ENCODE data around the gene DOCK1.

Gene DOCK1

GRCh38 chr10:127034034-127034633, 128.9 kb downstream of the DOCK1 start:
- no peak overlapping the region for H3K4me3 ChIP-seq (ENCODE audit: low read depth, low read length)
- no peak overlapping the region for H2AFZ ChIP-seq (ENCODE audit: low read length, unreplicated experiment)
- H3K27ac ChIP-seq (ENCODE audit: low read depth, low read length): no peak overlapping the region
- H3K36me3 ChIP-seq (ENCODE audit: insufficient read depth, low read length): 0 out of 2 replicates have a peak, but pooled peaks cover 17% of the 10 kb centered on the region
- H3K79me2 ChIP-seq (ENCODE audit: control insufficient read depth, insufficient read depth, low read length, unreplicated experiment): no peaks in the 10 kb centered on the region
- no peaks in the 10 kb centered on the region for H3K27me3 ChIP-seq (ENCODE audit: insufficient read depth, low read length)
- H3K4me1 ChIP-seq (ENCODE audit: control insufficient read depth, insufficient read depth, low read length, unreplicated experiment): no peaks in the 10 kb centered on the region

GRCh38 chr10:127034790-127035189, 129.6 kb downstream of the DOCK1 start:
- no peak overlapping the region for H3K27ac ChIP-seq (ENCODE audit: low read depth, low read length)
- no peaks in the 10 kb centered on the region for H3K4me1 ChIP-seq (ENCODE audit: control insufficient read depth, insufficient read depth, low read length, unreplicated experiment)
- no peaks in the 10 kb centered on the region for H3K79me2 ChIP-seq (ENCODE audit: control insufficient read depth, insufficient read depth, low read length, unreplicated experiment)
- H3K27me3 ChIP-seq (ENCODE audit: insufficient read depth, low read length): no peaks in the 10 kb centered on the region
- 0 out of 2 replicates have a peak, but pooled peaks cover 13% of the 10 kb centered on the region for H3K36me3 ChIP-seq (ENCODE audit: insufficient read depth, low read length)
- no peak overlapping the region for H2AFZ ChIP-seq (ENCODE audit: low read length, unreplicated experiment)
- no peak overlapping the region for H3K4me3 ChIP-seq (ENCODE audit: low read depth, low read length)

GRCh38 chr10:127035827-127036226, 130.6 kb downstream of the DOCK1 start:
- Histone ChIP-seq H3K4me1 (ENCODE audit: control insufficient read depth, insufficient read depth, low read length, unreplicated experiment) (peaks cover 2% of the 10 kb centered on the region), H3K4me3 (ENCODE audit: low read depth, low read length) (no peak overlapping the region), H3K36me3 (ENCODE audit: insufficient read depth, low read length) (0 out of 2 replicates have a peak, but pooled peaks cover 13% of the 10 kb centered on the region), H3K27ac (ENCODE audit: low read depth, low read length) (no peak overlapping the region), H3K79me2 (ENCODE audit: control insufficient read depth, insufficient read depth, low read length, unreplicated experiment) (no peaks in the 10 kb centered on the region), H2AFZ (ENCODE audit: low read length, unreplicated experiment) (no peak overlapping the region), H3K27me3 (ENCODE audit: insufficient read depth, low read length) (no peaks in the 10 kb centered on the region)

GRCh38 chr10:127036987-127037386, 131.8 kb downstream of the DOCK1 start:
- H3K4me3 ChIP-seq (ENCODE audit: low read depth, low read length): no peak overlapping the region
- no peak overlapping the region for H3K27ac ChIP-seq (ENCODE audit: low read depth, low read length)
- 0 out of 2 replicates have a peak, but pooled peaks cover 7% of the 10 kb centered on the region for H3K36me3 ChIP-seq (ENCODE audit: insufficient read depth, low read length)
- H3K4me1 ChIP-seq (ENCODE audit: control insufficient read depth, insufficient read depth, low read length, unreplicated experiment): peaks cover 13% of the 10 kb centered on the region
- H3K79me2 ChIP-seq (ENCODE audit: control insufficient read depth, insufficient read depth, low read length, unreplicated experiment): no peaks in the 10 kb centered on the region
- no peak overlapping the region for H2AFZ ChIP-seq (ENCODE audit: low read length, unreplicated experiment)
- H3K27me3 ChIP-seq (ENCODE audit: insufficient read depth, low read length): no peaks in the 10 kb centered on the region

GRCh38 chr10:127039435-127039834, 134.2 kb downstream of the DOCK1 start:
- Histone ChIP-seq H3K36me3 (ENCODE audit: insufficient read depth, low read length) (peaks cover 21% of the 10 kb centered on the region; the same call in 1 of the 2 replicates), H2AFZ (ENCODE audit: low read length, unreplicated experiment) (no peak overlapping the region)

GRCh38 chr10:127040756-127041155, 135.5 kb downstream of the DOCK1 start:
- no peak overlapping the region for H2AFZ ChIP-seq (ENCODE audit: low read length, unreplicated experiment)
- peaks cover 16% of the 10 kb centered on the region for H3K4me1 ChIP-seq (ENCODE audit: control insufficient read depth, insufficient read depth, low read length, unreplicated experiment)
- H3K36me3 ChIP-seq (ENCODE audit: insufficient read depth, low read length): peaks cover 24% of the 10 kb centered on the region; the same call in 1 of the 2 replicates
- no peaks in the 10 kb centered on the region for H3K79me2 ChIP-seq (ENCODE audit: control insufficient read depth, insufficient read depth, low read length, unreplicated experiment)
- no peak overlapping the region for H3K4me3 ChIP-seq (ENCODE audit: low read depth, low read length)
- H3K27me3 ChIP-seq (ENCODE audit: insufficient read depth, low read length): no peaks in the 10 kb centered on the region
- H3K27ac ChIP-seq (ENCODE audit: low read depth, low read length): peak overlapping the region; percentile 44

More at GRCh38 chr10:127039435-127039834, 134.2 kb downstream of the DOCK1 start:
- no peak overlapping the region for H3K27ac ChIP-seq (ENCODE audit: low read depth, low read length)
- H3K4me1 ChIP-seq (ENCODE audit: control insufficient read depth, insufficient read depth, low read length, unreplicated experiment): peaks cover 16% of the 10 kb centered on the region
- H3K4me3 ChIP-seq (ENCODE audit: low read depth, low read length): no peak overlapping the region
- no peaks in the 10 kb centered on the region for H3K27me3 ChIP-seq (ENCODE audit: insufficient read depth, low read length)
- H3K79me2 ChIP-seq (ENCODE audit: control insufficient read depth, insufficient read depth, low read length, unreplicated experiment): no peaks in the 10 kb centered on the region

GRCh38 chr10:127041552-127041951, 136.3 kb downstream of the DOCK1 start:
- Histone ChIP-seq H3K27me3 (ENCODE audit: insufficient read depth, low read length) (no peaks in the 10 kb centered on the region), H3K36me3 (ENCODE audit: insufficient read depth, low read length) (peaks cover 20% of the 10 kb centered on the region; the same call in 1 of the 2 replicates), H3K4me1 (ENCODE audit: control insufficient read depth, insufficient read depth, low read length, unreplicated experiment) (peaks cover 16% of the 10 kb centered on the region)

GRCh38 chr10:127043301-127043700, 138.1 kb downstream of the DOCK1 start:
- H3K4me3 ChIP-seq (ENCODE audit: low read depth, low read length): no peak overlapping the region
- H3K79me2 ChIP-seq (ENCODE audit: control insufficient read depth, insufficient read depth, low read length, unreplicated experiment): no peaks in the 10 kb centered on the region
- peaks cover 17% of the 10 kb centered on the region; the same call in 1 of the 2 replicates for H3K36me3 ChIP-seq (ENCODE audit: insufficient read depth, low read length)
- no peak overlapping the region for H2AFZ ChIP-seq (ENCODE audit: low read length, unreplicated experiment)
- H3K4me1 ChIP-seq (ENCODE audit: control insufficient read depth, insufficient read depth, low read length, unreplicated experiment): peaks cover 29% of the 10 kb centered on the region
- H3K27ac ChIP-seq (ENCODE audit: low read depth, low read length): no peak overlapping the region
- H3K27me3 ChIP-seq (ENCODE audit: insufficient read depth, low read length): no peaks in the 10 kb centered on the region

More at GRCh38 chr10:127041552-127041951, 136.3 kb downstream of the DOCK1 start:
- Histone ChIP-seq H3K4me3 (ENCODE audit: low read depth, low read length) (no peak overlapping the region), H3K79me2 (ENCODE audit: control insufficient read depth, insufficient read depth, low read length, unreplicated experiment) (no peaks in the 10 kb centered on the region), H3K27ac (ENCODE audit: low read depth, low read length) (peak overlapping the region; percentile 46), H2AFZ (ENCODE audit: low read length, unreplicated experiment) (no peak overlapping the region)

GRCh38 chr10:127044186-127044585, 139.0 kb downstream of the DOCK1 start:
- H3K27me3 ChIP-seq (ENCODE audit: insufficient read depth, low read length): no peaks in the 10 kb centered on the region
- H2AFZ ChIP-seq (ENCODE audit: low read length, unreplicated experiment): no peak overlapping the region
- peaks cover 17% of the 10 kb centered on the region; the same call in 1 of the 2 replicates for H3K36me3 ChIP-seq (ENCODE audit: insufficient read depth, low read length)
- H3K4me3 ChIP-seq (ENCODE audit: low read depth, low read length): no peak overlapping the region
- H3K27ac ChIP-seq (ENCODE audit: low read depth, low read length): no peak overlapping the region
- H3K4me1 ChIP-seq (ENCODE audit: control insufficient read depth, insufficient read depth, low read length, unreplicated experiment): peaks cover 29% of the 10 kb centered on the region
- H3K79me2 ChIP-seq (ENCODE audit: control insufficient read depth, insufficient read depth, low read length, unreplicated experiment): no peaks in the 10 kb centered on the region

GRCh38 chr10:127046975-127047877, 142.0 kb downstream of the DOCK1 start:
- Histone ChIP-seq H3K27ac (ENCODE audit: low read depth, low read length) (no peak overlapping the region), H2AFZ (ENCODE audit: low read length, unreplicated experiment) (no peak overlapping the region), H3K27me3 (ENCODE audit: insufficient read depth, low read length) (no peaks in the 10 kb centered on the region), H3K4me1 (ENCODE audit: control insufficient read depth, insufficient read depth, low read length, unreplicated experiment) (peaks cover 14% of the 10 kb centered on the region), H3K4me3 (ENCODE audit: low read depth, low read length) (no peak overlapping the region), H3K79me2 (ENCODE audit: control insufficient read depth, insufficient read depth, low read length, unreplicated experiment) (no peaks in the 10 kb centered on the region), H3K36me3 (ENCODE audit: insufficient read depth, low read length) (peaks cover 17% of the 10 kb centered on the region; the same call in 1 of the 2 replicates)

Measured in ACC112 (cell line).